Activated CD4-positive, alpha-beta T cell treated with anti-CD3 and anti-CD28 coated beads, Interleukin-2, amount 50 U/mL, for 24 hours (primary cell): ENCODE results near the gene TIGIT.

Experiments used
- DNase-seq, 2 donors: peaks; one replicate each; pipeline ENCODE4 v3.0.0-alpha.2; 2020; ENCODE audit warnings: low read depth in 1 of 2, low spot score in 1 of 2

The TIGIT gene

GRCh38 chr3:114351123-114351821 lies 57.4 kb downstream of the TIGIT start:
- no peak for DNase-seq

GRCh38 chr3:114351822-114352145 lies 58.0 kb downstream of the TIGIT start:
- no peak for DNase-seq

GRCh38 chr3:114355653-114356052 lies 61.8 kb downstream of the TIGIT start:
- no peak for DNase-seq

GRCh38 chr3:114356066-114356465 lies 62.2 kb downstream of the TIGIT start:
- DNase-seq: no peak

- no peak for DNase-seq
These were observed 62.7 kb downstream of the TIGIT start for GRCh38 chr3:114356525-114356924.
